Right atrium auricular region (tissue), 2 donors: Measurements from ENCODE around the gene MOV10L1. TPM values are rescaled to one million over a fixed set of nuclear protein-coding genes. Genes with fewer than 3 reads are reported as not detected.

ENCODE experiments used
- DNase-seq: peaks from one replicate; pipeline ENCODE4 v3.0.0-alpha.2; 2019; ENCODE audit warnings: low spot score
- H3K27ac ChIP-seq, 2 donors: fragments of 200-600 bp; sonication (generic); 1 replicate in 1 of 2; 2 replicates in 1 of 2; pipeline ENCODE4 v1.5.1; 2016 to 2019
- H3K27me3 ChIP-seq, 2 donors: fragments of 200-600 bp; sonication (generic); one replicate each; pipeline versions ENCODE4 v1.5.1 to v1.6.0; 2017 to 2019
- H3K36me3 ChIP-seq: fragments of 200-600 bp; sonication (generic); one replicate; pipeline ENCODE4 v1.5.1; 2016
- H3K4me1 ChIP-seq, 2 donors: fragments of 200-600 bp; sonication (generic); one replicate each; pipeline versions ENCODE4 v1.5.1 to v1.6.0; 2017 to 2019
- H3K4me3 ChIP-seq, 2 donors: fragments of 200-600 bp; sonication (generic); 1 replicate in 1 of 2; 2 replicates in 1 of 2; pipeline ENCODE4 v1.5.1; 2017 to 2019; ENCODE audit warnings: mild to moderate bottlenecking in 1 of 2, moderate library complexity in 1 of 2
- H3K9me3 ChIP-seq, 2 donors: fragments of 200-600 bp; sonication (generic); one replicate each; pipeline ENCODE4 v1.5.1; 2019
- CTCF ChIP-seq, 2 donors: fragments of 200-600 bp; sonication (generic); IDR thresholded peaks; one replicate each; pipeline ENCODE4 v1.5.1; 2019; ENCODE audit warnings: antibody characterized with exemption in 2 of 2
- total RNA-seq, 2 donors: library from RNA; depleted of rRNA; stranded (reverse); fragments of >200 nt; gene quantifications; one replicate each; pipeline ENCODE4 v1.1.0, GENCODE V29; 2016

MOV10L1 gene
- total RNA-seq, 2 donors from 2014 or later: 0.43 to 1.1 TPM

DNA sequence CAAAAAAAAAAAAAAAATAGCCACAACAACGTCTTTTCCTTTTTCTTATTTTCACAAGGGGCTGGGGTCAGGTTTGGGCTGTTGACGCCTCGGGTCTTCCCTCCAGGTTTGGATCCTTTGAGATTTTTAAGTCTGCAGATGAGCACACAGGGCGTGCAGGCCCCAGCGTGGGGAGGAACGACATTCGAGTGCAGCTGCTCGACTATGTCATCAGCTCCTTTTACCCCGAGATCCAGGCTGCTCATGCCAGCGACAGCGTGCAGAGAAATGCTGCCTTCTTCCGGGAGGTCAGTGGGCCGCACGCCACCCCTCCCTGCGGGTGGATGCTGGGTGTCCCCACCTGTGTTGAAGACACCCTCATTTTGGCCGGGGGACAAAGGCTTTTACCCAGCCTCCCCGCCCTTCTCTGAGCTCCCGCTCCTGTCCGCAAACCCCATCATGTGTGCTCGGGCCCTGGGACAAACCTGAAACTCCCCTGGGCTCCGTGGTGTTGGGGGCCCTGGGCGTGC lies 118.7 kb downstream of the MOV10L1 start:
- H3K36me3 ChIP-seq: peaks cover 37% of the 10 kb centered on the region
- H3K4me3 ChIP-seq: no peak overlapping the region
- DNase-seq: no peak
- H3K9me3 ChIP-seq: no peaks in the 10 kb centered on the region
- H3K4me1 ChIP-seq: peaks cover 0 to 33% of the 10 kb centered on the region in 2 donors
- H3K27ac ChIP-seq: no peak overlapping the region
- no peak for TF ChIP-seq CTCF (IDR thresholded peaks at IDR 0.05)
- H3K27me3 ChIP-seq: no peaks in the 10 kb centered on the region

GRCh38 chr22:50208939-50209892 lies 119.4 kb downstream of the MOV10L1 start:
- Histone ChIP-seq H3K27me3 (no peaks in the 10 kb centered on the region), H3K27ac (no peak overlapping the region), H3K4me1 (peaks cover 0 to 33% of the 10 kb centered on the region in 2 donors), H3K4me3 (no peak overlapping the region), H3K36me3 (peaks cover 43% of the 10 kb centered on the region), H3K9me3 (no peaks in the 10 kb centered on the region)
- DNase-seq: no peak
- TF ChIP-seq CTCF (IDR thresholded peaks at IDR 0.05): no peak

GRCh38 chr22:50209893-50210292 lies 120.1 kb downstream of the MOV10L1 start:
- DNase-seq: no peak
- H3K27me3 ChIP-seq: no peaks in the 10 kb centered on the region
- H3K9me3 ChIP-seq: no peaks in the 10 kb centered on the region
- peaks cover 0 to 33% of the 10 kb centered on the region in 2 donors for H3K4me1 ChIP-seq
- H3K36me3 ChIP-seq: peaks cover 47% of the 10 kb centered on the region
- H3K27ac ChIP-seq: no peak overlapping the region
- no peak overlapping the region for H3K4me3 ChIP-seq
- peak; percentile 70 to 93 for TF ChIP-seq CTCF (IDR thresholded peaks at IDR 0.05)

- no peak for DNase-seq
Measured at GRCh38 chr22:50210378-50211139, 120.8 kb downstream of the MOV10L1 start.

DNA sequence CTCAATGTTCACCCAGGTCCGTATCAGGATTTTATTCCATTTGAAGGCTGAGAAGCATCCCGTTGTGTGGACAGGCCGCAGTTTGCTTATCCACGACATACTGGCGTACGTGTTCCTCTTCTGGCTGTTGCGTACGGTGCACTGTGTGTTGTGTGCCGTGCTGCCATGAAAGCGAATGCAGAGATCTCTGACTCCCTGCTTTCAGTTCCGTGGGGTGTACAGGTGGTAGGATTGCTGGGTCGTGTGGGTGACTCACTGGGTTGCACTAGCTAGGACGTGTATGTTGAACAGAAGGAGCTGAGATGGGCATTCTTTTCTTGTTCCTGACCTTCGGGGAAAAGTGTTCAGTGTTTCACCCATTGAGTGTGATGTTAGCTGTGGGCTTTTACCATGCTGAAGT lies 121.3 kb downstream of the MOV10L1 start:
- peaks cover 59% of the 10 kb centered on the region for H3K36me3 ChIP-seq

More at GRCh38 chr22:50210378-50211139, 120.8 kb downstream of the MOV10L1 start:
- no peak overlapping the region for H3K4me3 ChIP-seq
- no peaks in the 10 kb centered on the region for H3K27me3 ChIP-seq
- H3K36me3 ChIP-seq: peaks cover 53% of the 10 kb centered on the region
- no peak overlapping the region for H3K27ac ChIP-seq
- H3K4me1 ChIP-seq: peaks cover 0 to 33% of the 10 kb centered on the region in 2 donors
- TF ChIP-seq CTCF (IDR thresholded peaks at IDR 0.05): no peak
- H3K9me3 ChIP-seq: no peaks in the 10 kb centered on the region

More for the DNA sequence above, 121.3 kb downstream of the MOV10L1 start:
- Histone ChIP-seq H3K27me3 (no peaks in the 10 kb centered on the region), H3K27ac (no peak overlapping the region), H3K4me1 (peaks cover 0 to 27% of the 10 kb centered on the region in 2 donors), H3K9me3 (no peaks in the 10 kb centered on the region), H3K4me3 (no peak overlapping the region)
- TF ChIP-seq CTCF (IDR thresholded peaks at IDR 0.05): no peak
- no peak for DNase-seq

Other genes starting within 250 kb of the MOV10L1 start
- gene ZBED4, start 236.2 kb upstream of the MOV10L1 start, total RNA-seq: 1 to 10 TPM; 3.7 to 6.6 TPM
- 10 to 100 TPM; 19.7 to 19.8 TPM for gene ALG12, start 171.6 kb upstream of the MOV10L1 start, total RNA-seq
- gene CRELD2, start 171.4 kb upstream of the MOV10L1 start, total RNA-seq: 10 to 100 TPM; 16.1 to 28.5 TPM
- 10 to 100 TPM; 64.5 to 66.9 TPM for gene PIM3, start 129.2 kb upstream of the MOV10L1 start, total RNA-seq
- not detected for gene IL17REL, start 77.2 kb upstream of the MOV10L1 start, total RNA-seq
- gene TTLL8, start 31.7 kb upstream of the MOV10L1 start, total RNA-seq: not detected
- gene MLC1, start 4.6 kb upstream of the MOV10L1 start, total RNA-seq: under 1 TPM in 1 of 2 donors, not detected in 1; 0.71 TPM
- gene PANX2, start 80.7 kb downstream of the MOV10L1 start, total RNA-seq: 1 to 10 TPM in 1 of 2 donors, under 1 TPM in 1; 0.67 to 1.7 TPM
- 10 to 100 TPM; 12.3 to 20.0 TPM for gene TRABD, start 95.9 kb downstream of the MOV10L1 start, total RNA-seq
- 10 to 100 TPM; 18.0 to 20.0 TPM for gene SELENOO, start 111.0 kb downstream of the MOV10L1 start, total RNA-seq
- 10 to 100 TPM; 19.5 to 22.1 TPM for gene TUBGCP6, start 155.0 kb downstream of the MOV10L1 start, total RNA-seq
- 1 to 10 TPM; 6.7 to 9.1 TPM for gene HDAC10, start 161.3 kb downstream of the MOV10L1 start, total RNA-seq
- gene MAPK12, start 171.7 kb downstream of the MOV10L1 start, total RNA-seq: 10 to 100 TPM in 1 of 2 donors, 1 to 10 TPM in 1; 5.0 to 13.0 TPM
- 1 to 10 TPM; 3.7 to 4.0 TPM for gene MAPK11, start 180.4 kb downstream of the MOV10L1 start, total RNA-seq
- 10 to 100 TPM; 60.3 to 92.8 TPM for gene PLXNB2, start 217.6 kb downstream of the MOV10L1 start, total RNA-seq
- 1 to 10 TPM in 1 of 2 donors, under 1 TPM in 1; 0.85 to 1.0 TPM for gene DENND6B, start 237.0 kb downstream of the MOV10L1 start, total RNA-seq